HG02763 (cell line): ENCODE results near the gene GPR25.

ENCODE experiments used
- ATAC-seq: cut with Tn5 transposase; IDR thresholded peaks from one replicate; pipeline ENCODE4 v1.9.1; 2021; ENCODE audit warnings: mild to moderate bottlenecking, moderate library complexity; ENCODE audit not compliant: unreplicated experiment

The GPR25 gene

GRCh38 chr1:200892958-200893357 lies 20.2 kb downstream of the GPR25 start:
- ATAC-seq = no peak

- no peak for ATAC-seq
These were observed 20.7 kb downstream of the GPR25 start for GRCh38 chr1:200893411-200893901.

- no peak for ATAC-seq
These were observed 22.1 kb downstream of the GPR25 start, which contains the start of gene INAVA for GRCh38 chr1:200894712-200895442. Gene INAVA (plus strand): TSS chr1:200894900. CDS start chr1:200898401, 3,501 bp downstream.

GRCh38 chr1:200895443-200895789 lies 22.6 kb downstream of the GPR25 start:
- no peak for ATAC-seq

- no peak for ATAC-seq
These were observed 23.2 kb downstream of the GPR25 start for GRCh38 chr1:200895801-200896530.

GRCh38 chr1:200896531-200897196 lies 23.9 kb downstream of the GPR25 start:
- ATAC-seq = no peak

GRCh38 chr1:200897259-200897658 lies 24.5 kb downstream of the GPR25 start:
- ATAC-seq = no peak

- no peak for ATAC-seq
These were observed 26.2 kb downstream of the GPR25 start for GRCh38 chr1:200899015-200899386.

- no peak for ATAC-seq
These were observed 26.7 kb downstream of the GPR25 start for GRCh38 chr1:200899451-200899915.

- ATAC-seq = no peak
These were observed 27.4 kb downstream of the GPR25 start for GRCh38 chr1:200899954-200900867.

GRCh38 chr1:200900877-200901276 lies 28.1 kb downstream of the GPR25 start:
- no peak for ATAC-seq

- no peak for ATAC-seq
These were observed 28.6 kb downstream of the GPR25 start for GRCh38 chr1:200901350-200901749.

GRCh38 chr1:200901796-200902444 lies 29.1 kb downstream of the GPR25 start:
- no peak for ATAC-seq

GRCh38 chr1:200903793-200904192 lies 31.0 kb downstream of the GPR25 start:
- no peak for ATAC-seq

GRCh38 chr1:200904772-200905171 lies 32.0 kb downstream of the GPR25 start:
- no peak for ATAC-seq

- ATAC-seq = no peak
These were observed 32.8 kb downstream of the GPR25 start for GRCh38 chr1:200905411-200906052.

GRCh38 chr1:200906491-200906890 lies 33.7 kb downstream of the GPR25 start:
- ATAC-seq = no peak

- ATAC-seq = peak; percentile 53
These were observed 34.9 kb downstream of the GPR25 start for GRCh38 chr1:200907611-200908097.

- no peak for ATAC-seq
These were observed 35.5 kb downstream of the GPR25 start for GRCh38 chr1:200908191-200908868.
